GM18508 (cell line): Measurements from ENCODE around the gene FGF12.

Experiments
- ATAC-seq: cut with Tn5 transposase; IDR thresholded peaks from one replicate; pipeline ENCODE4 v1.9.1; 2021; ENCODE audit warnings: moderate number of reproducible peaks; ENCODE audit not compliant: insufficient read depth, unreplicated experiment

Gene FGF12

GRCh38 chr3:192371870-192372400 lies 355.4 kb downstream of the FGF12 start:
- no peak for ATAC-seq

DNA sequence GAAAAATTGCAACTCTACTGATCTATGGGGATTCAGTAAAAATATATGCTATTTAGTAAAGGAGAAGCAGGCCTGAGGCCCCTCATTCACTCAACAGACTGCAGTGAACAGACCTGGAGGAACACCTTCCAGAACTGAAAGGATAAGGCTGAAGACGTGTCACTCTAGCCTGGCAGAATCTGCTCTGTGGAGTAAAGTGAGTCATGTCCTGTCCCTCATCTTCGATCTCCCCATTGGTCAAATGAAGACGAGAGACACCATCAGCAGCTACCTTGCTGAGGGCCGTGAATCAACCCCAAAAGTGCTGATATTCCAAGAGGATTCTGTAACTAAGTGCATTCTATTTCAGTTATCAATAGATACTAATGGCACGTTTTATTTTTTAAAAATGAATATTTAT lies 359.7 kb downstream of the FGF12 start:
- no peak for ATAC-seq

DNA sequence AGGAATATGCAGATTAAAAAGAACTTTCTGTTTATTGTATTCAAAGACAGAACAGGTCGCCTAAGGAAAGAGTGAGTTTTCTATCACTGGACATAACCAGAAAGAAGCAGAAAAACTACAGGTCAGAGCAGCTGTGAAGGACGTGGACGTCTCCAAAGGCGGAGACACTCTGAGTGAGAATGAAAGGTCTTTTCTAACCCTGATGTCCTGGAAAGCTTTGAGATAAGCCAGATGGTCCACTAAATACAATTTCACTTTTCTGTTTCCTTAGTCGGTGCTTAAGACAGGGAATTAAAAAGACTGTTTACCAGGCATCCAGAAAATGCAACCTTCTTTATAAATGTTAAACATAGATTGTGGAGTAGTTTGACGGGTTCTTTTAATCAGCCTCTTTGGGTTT lies 360.4 kb downstream of the FGF12 start:
- no peak for ATAC-seq

GRCh38 chr3:192365571-192365970 lies 361.8 kb downstream of the FGF12 start:
- ATAC-seq: no peak

DNA sequence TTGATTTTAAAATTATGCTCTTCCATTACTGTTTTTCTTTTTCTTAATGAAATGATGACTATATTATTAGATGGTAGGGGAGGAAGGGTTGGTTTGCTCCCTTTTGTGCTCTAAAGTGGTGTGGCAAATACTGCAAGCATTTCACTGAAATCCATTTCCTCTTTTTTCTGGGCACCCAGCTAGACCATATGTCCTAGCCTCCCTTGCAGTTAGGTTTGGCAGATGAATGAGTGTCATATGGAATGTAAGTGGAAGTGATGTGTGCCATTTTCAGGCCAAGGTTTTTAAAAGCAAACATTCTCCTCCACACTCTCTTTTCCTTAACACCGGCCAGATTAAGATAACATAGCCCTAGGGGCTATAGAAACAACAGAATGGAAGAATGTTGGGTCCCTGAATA lies 363.0 kb downstream of the FGF12 start:
- ATAC-seq: no peak

DNA sequence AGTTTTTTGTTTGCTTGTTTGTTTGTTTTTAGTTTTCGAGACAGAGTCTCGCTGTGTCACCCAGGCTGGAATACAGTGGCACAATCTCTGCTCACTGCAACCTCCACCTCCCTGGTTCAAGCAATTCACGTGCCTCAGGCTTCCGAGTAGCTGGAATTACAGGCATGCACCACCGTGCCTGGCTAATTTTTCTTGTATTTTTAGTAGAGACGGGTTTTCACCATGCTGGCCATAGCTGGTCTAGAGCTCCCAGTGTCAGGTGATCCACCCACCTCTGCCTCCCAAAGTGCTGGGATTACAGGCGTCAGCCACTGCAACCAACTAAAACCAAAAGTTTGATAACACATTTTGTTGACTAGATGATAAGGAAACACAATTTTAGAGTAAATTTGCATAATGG lies 372.7 kb downstream of the FGF12 start:
- ATAC-seq: no peak

GRCh38 chr3:192352142-192352541 lies 375.2 kb downstream of the FGF12 start:
- no peak for ATAC-seq

DNA sequence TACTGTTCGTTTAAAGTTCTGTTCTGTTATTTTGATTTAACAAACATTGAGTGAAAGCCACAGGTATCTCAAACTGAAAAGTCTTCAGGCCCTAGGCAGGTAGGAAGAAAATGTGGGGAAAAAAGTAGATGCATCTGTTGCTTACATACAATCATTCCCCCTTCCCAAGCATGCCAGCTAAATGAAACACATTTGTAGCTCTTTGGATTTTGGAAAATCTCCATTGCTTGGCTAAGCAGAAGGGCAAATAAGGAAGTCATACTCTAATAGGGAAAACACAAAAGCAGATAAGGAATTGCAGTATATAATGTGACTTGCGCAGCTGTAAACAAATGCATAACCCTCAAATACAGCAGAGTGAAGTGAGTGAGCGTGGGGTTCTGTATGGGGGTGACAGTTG lies 375.9 kb downstream of the FGF12 start:
- ATAC-seq: no peak

GRCh38 chr3:192340031-192340430 lies 387.3 kb downstream of the FGF12 start:
- no peak for ATAC-seq

GRCh38 chr3:192339214-192339613 lies 388.1 kb downstream of the FGF12 start:
- no peak for ATAC-seq

GRCh38 chr3:192336286-192336685 lies 391.1 kb downstream of the FGF12 start:
- ATAC-seq: no peak

DNA sequence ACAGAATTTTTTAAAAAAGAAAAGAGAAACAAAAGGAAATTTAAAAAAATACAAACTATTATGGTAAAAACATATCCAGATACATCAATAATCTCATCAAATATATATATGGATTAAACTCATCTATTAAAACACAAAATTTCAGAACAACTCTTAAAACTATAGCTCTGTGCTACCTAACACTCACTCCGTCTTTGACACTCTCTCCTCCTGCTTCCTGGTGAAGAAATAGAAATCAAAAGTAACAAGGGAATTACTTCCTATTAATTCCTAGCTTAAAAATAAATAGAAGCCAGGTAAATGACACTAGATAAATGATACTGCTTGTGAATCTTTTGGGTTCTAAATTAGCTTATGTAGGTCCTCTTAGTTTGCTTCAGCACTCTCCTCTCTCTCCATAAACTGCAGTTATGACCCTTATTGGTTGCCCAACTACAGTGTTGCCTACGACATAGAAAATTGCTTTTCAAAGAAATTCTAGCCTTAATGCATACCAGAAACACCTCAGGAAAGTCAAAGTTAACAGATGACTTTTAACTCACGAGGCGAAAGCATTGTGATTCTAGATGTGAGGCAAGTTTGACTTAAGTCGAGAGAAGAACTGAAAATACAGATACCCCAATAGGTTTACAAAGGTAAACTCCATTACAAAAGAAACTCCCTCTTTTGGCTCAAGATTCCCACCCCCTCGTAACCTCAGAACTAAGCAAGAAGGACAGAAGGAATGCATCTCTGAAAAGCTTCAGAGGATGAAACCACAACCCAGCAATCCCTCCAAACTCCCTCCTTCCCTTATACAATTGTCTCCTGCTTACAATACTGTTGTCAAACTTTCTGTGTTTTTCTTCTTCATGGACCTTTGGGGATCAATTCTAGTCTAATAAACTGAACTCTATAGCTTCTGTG lies 394.7 kb downstream of the FGF12 start:
- ATAC-seq: no peak

DNA sequence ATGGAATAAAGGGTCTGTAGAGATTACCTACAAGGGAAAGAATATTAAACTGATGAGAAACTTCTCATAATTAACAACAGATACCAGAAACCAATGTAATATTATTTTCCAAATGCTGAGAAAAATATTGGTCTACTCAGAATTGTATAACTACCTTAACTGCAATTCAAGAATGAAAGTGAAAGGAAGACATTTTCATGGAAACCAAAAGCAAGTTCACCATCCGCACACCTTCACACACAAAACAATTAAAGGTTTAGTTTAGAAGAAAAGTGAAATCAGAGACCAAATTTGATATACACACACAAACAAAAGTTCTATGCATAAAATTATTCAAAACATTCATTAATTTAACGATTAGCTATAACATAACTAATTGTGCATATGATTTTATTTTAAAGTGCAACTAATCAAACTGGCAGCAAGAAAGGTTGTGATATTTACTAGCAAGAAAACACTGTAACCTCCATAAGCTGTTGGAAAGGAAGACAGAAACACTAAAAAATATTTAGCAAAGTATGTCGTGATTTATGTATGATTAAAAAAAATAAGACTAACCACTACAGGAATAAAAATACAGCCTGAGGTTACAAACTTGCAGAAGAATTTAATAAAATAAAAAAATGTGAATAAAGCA lies 395.5 kb downstream of the FGF12 start:
- peak; percentile 61 for ATAC-seq

DNA sequence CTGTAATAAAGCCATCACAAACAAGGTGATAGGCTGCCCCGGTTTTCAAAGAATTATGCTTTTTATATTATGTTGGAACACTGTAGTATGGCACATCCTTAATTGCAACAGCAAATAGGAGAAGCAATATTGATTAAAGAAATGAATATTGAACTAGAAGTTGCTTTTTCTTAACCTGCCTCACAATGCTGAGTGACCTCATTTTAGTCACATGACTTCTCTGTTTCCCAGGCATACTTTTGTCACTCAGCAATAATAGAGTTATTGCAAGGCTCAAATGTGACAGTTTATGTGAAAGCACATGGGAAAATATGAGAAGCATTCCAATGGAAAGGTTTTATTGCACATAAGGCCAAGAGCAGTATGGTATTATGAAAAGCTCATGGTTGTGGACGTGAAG lies 400.7 kb downstream of the FGF12 start:
- no peak for ATAC-seq

DNA sequence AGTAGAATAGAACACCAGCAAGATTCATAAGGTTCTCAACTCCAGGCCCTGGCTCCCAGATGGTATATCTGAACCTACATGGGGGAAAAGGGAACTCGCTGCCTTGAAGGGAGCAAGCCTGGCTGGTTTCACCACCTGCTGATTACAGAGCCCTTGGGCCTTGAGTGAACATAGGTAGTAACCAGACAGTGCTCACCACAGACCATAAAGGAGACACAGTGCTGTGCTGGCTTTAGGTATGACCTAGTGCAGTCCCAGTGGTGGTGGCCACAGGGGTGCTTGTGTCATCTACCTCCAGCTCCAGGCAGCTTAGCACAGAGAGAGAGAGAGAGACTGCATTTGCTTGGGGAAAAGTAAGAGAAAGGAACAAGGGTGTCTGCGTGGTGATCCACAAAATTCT lies 409.8 kb downstream of the FGF12 start:
- ATAC-seq: no peak

DNA sequence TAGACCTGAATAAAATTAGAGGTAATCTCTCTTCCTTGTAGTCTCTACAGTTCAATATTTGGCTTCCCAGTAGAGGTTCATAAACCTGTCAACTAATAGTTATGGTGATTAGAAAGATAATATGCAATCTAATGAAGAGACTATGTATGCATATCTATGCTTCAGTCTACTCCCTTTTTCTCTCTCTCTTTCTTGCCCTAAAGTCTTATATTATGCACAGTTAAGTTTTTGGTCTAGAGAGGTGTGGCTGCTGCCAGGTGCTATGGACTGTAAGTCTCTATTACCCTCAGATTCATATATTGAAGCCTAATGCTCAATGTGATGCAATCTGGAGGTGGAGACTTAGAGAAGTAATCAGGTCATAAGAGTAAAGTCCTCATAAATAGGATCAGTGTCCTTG lies 413.7 kb downstream of the FGF12 start:
- no peak for ATAC-seq

GRCh38 chr3:192307631-192308030 lies 419.7 kb downstream of the FGF12 start:
- no peak for ATAC-seq

- ATAC-seq: no peak
Observed at GRCh38 chr3:192303235-192303634, 424.1 kb downstream of the FGF12 start.

DNA sequence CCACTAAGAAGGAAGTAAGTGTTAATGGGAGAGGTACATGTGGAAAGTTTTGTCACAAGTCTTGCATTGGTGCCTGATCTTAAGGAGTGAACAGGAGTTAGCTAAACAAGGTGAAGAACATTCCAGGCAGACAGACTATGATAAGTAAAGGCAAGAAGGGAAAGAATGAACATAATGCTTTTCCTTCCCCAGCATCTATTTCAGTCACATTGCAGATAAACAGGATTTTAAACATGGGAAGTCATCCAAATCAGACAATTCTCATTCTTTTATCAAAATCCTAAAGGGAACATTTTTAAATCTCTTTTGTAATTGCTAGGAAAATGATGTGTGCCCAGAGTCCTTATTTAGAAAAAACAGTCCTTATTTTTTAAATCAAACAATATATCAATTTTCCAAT lies 424.6 kb downstream of the FGF12 start:
- ATAC-seq: no peak

DNA sequence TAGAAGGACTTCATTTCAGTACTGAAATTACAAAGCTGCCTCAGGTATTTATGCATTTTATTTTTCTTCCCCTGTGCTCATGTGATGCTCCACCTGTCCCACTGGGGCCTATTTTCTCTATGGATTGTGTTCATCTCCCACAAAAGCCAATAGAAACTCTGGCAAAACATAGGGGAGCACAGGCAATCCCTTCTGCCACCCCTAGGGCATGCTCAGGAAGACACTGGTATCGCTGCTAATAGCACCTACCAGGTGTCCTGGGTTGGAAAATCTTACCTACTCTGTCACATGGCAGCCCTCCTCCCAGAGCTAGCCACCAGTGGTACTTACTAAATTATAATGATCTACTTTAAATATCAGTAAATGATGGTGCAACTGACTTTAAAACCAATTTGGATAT lies 427.4 kb downstream of the FGF12 start:
- ATAC-seq: no peak

DNA sequence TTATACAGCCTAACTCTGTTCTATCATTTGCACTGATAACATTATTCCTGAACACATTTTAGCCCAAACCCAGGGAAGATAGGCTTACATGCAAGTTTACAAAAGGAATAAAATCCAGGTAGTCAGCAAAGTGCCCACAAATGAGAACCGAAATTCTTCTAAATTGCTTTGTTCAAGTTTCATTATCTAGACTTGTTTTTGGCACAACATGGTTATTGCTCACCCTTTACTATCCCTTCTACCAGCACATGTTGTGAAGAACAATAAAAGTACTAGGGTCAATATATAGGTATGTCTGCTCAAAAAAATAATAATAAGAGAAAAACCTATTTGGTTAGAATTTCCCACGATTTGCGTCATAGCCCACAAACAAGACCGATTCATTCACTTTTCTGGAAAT lies 430.5 kb downstream of the FGF12 start:
- ATAC-seq: no peak
